Testis (tissue), 2 donors: ENCODE measurements around the gene HLA-DRB1.

ENCODE experiments used
- POLR2A ChIP-seq: fragments of 450-650 bp; IDR thresholded peaks from one replicate; pipeline ENCODE4 v1.6.1; 2017; ENCODE audit warnings: antibody characterized with exemption, mild to moderate bottlenecking, moderate library complexity
- TF ChIP-seq, protein P1 (sequence below), 3 experiments: fragments of 450-650 bp in 2 of 3; fragments of 200-600 bp in 1 of 3; sonication (generic) in 1 of 3; IDR thresholded peaks; one replicate each; pipeline ENCODE4 v1.5.1; 2016 to 2019; ENCODE audit warnings: antibody characterized with exemption in 3 of 3, mild to moderate bottlenecking in 2 of 3, moderate library complexity in 1 of 3

DNA sequence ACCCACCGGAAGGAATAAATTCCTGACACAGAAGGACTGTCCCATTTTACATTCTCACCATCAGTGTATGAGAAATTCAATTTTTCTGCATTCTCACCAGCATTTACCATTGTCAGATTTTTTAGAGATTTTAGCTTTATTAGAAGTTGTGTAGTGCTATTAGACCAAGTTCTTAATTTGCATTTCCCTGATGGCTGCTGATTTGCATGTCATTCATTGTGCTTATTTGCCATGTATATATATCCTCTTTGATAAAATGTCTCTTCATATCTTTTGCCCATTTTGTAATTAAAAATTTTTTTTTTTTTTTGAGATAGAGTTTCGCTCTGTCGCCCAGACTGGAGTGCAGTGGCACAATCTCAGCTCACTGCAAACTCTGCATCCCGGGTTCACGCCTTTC is 49.8 kb downstream of the HLA-DRB1 start:
- no peak for TF ChIP-seq POLR2A
- TF ChIP-seq, protein P1, sequence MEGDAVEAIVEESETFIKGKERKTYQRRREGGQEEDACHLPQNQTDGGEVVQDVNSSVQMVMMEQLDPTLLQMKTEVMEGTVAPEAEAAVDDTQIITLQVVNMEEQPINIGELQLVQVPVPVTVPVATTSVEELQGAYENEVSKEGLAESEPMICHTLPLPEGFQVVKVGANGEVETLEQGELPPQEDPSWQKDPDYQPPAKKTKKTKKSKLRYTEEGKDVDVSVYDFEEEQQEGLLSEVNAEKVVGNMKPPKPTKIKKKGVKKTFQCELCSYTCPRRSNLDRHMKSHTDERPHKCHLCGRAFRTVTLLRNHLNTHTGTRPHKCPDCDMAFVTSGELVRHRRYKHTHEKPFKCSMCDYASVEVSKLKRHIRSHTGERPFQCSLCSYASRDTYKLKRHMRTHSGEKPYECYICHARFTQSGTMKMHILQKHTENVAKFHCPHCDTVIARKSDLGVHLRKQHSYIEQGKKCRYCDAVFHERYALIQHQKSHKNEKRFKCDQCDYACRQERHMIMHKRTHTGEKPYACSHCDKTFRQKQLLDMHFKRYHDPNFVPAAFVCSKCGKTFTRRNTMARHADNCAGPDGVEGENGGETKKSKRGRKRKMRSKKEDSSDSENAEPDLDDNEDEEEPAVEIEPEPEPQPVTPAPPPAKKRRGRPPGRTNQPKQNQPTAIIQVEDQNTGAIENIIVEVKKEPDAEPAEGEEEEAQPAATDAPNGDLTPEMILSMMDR (IDR thresholded peaks at IDR 0.05): no peak
